ENCODE measurements around the gene SSU72. TPM values are rescaled to one million over a fixed set of nuclear protein-coding genes. Genes with fewer than 3 reads are reported as not detected.

SSU72 gene
- total RNA-seq = 100 to 1,000 TPM; 117 to 123 (median 120) TPM
- long read RNA-seq, donor 1, full-length matches to known transcripts = 156 of 172 reads
- long read RNA-seq, donor 1, partial matches to known transcripts = 13 of 172 reads
- long read RNA-seq, donor 1, other reads (novel, unspliced or antisense) = 3 of 172 reads
- long read RNA-seq, donor 2, full-length matches to known transcripts = 73 of 87 reads
- long read RNA-seq, donor 2, partial matches to known transcripts = 0 of 87 reads
- long read RNA-seq, donor 2, other reads (novel, unspliced or antisense) = 14 of 87 reads

DNA sequence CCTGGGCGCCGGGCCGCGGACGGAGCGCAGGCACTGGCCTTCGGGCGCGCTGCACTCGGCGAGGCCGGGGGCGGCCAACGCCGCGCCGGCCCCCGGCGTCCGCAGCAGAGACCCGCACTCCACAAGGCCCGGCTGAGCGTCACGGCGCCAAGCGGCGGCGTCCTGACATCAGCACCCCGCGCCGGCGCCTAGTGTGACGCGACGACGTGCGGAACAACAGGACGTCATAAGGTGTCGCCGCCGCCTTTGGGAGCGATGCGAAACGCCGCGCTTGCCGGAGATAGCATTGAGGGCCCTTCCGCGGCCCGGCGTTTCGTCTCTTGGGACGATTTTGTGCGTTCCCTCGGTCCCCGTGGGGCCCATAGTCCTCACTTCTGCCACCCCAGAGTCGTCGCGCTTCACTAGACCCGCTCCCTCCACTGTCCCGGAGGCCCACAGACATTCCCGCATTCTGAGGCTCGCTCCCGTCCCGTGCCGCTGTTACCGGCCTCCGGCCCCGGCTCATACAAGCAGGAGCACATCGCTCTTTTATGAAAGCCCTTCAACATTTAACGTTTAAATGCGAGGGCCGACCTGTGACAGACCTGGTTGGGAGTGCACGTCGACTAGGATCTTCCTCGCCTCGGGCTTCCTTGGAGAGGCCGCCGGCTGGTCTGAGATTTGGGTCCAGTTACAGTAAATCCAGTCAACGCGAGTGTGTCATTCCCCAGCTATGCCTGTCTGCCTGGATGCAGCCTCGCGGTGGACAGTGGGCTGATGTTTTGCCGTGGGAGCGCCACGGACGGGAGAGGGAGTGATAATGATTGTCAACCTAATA, at the start of gene SSU72:
SSU72 (minus strand) TSS at position 143 of the 817 bp plus-strand sequence. CDS start 306 bp downstream, outside the sequence.
- TF ChIP-seq, protein P1, sequence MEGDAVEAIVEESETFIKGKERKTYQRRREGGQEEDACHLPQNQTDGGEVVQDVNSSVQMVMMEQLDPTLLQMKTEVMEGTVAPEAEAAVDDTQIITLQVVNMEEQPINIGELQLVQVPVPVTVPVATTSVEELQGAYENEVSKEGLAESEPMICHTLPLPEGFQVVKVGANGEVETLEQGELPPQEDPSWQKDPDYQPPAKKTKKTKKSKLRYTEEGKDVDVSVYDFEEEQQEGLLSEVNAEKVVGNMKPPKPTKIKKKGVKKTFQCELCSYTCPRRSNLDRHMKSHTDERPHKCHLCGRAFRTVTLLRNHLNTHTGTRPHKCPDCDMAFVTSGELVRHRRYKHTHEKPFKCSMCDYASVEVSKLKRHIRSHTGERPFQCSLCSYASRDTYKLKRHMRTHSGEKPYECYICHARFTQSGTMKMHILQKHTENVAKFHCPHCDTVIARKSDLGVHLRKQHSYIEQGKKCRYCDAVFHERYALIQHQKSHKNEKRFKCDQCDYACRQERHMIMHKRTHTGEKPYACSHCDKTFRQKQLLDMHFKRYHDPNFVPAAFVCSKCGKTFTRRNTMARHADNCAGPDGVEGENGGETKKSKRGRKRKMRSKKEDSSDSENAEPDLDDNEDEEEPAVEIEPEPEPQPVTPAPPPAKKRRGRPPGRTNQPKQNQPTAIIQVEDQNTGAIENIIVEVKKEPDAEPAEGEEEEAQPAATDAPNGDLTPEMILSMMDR (IDR thresholded peaks at IDR 0.05) = no peak
- no peaks in the 10 kb centered on the region for H3K9me3 ChIP-seq
- peak within 1 kb of the TSS; percentile 95 for H3K4me3 ChIP-seq
- no peaks in the 10 kb centered on the region for H3K36me3 ChIP-seq (ENCODE audit: low read depth)
- peaks cover 18% of the 10 kb centered on the region for H3K4me1 ChIP-seq (ENCODE audit: low read depth)
- ATAC-seq = peak; percentile 93
- intact Hi-C loops (cut with DNase I, micrococcal nuclease) = no loop called here
- peak; percentile 94 to 97 (median 95) for DNase-seq

DNA sequence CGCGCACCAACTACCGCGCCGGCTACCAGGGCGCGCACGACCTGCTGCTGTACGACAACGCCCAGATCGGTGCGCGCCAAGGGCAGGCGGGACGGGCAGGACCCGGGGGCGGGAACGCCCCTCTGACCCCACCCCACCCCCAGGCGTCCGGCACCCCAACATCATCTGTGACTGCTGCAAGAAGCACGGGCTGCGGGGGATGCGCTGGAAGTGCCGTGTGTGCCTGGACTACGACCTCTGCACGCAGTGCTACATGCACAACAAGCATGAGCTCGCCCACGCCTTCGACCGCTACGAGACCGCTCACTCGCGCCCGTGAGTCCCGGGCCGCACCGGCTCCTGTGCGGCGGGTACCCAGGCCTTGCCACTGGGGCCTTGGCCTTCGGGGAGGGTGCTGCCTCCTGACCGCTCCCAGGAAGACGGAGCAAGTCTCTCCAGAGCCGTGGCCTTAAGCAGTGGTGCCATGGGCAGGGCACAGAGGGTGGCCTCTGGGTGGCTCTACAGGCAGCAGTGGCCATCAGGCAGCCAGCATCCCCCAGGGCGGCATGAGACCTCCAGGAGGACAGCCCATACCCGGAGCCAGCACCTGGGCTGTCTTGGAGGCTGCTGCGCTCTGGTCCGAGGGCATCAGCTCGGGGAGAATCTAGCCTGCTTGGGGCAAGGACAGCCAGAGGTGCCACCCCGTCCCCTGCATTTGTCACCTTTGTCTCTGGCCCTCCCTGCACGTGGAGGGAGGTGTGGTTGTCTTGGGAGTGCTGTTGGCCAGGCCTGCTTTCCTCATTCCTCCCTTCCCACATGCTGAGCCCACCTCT, 49.2 kb upstream of the SSU72 start:
- DNase-seq = peak in 1 of 3 donors; percentile 62
- ATAC-seq = no peak
- intact Hi-C loops (cut with DNase I, micrococcal nuclease) = no loop called here
- Histone ChIP-seq H3K4me3 (no peak overlapping the region), H3K36me3 (ENCODE audit: low read depth) (no peaks in the 10 kb centered on the region), H3K4me1 (ENCODE audit: low read depth) (peaks cover 10% of the 10 kb centered on the region), H3K9me3 (no peaks in the 10 kb centered on the region)
- TF ChIP-seq, protein P1 (IDR thresholded peaks at IDR 0.05) = no peak

DNA sequence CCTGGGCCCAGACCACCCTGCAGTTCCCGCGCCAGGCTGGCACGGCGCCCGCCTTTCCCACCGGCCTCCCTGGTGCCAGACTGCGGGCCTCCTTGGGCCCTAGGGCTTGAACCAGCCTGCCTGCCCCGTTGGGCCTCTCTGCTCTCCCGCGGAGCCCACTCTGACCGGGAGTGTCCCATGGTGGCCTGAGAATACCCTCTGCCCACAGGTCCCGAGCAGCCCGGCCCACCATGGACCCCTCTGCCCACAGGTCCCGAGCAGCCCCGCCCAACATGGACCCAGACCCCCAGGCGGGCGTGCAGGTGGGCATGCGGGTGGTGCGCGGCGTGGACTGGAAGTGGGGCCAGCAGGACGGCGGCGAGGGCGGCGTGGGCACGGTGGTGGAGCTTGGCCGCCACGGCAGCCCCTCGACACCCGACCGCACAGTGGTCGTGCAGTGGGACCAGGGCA, 48.5 kb upstream of the SSU72 start:
- H3K36me3 ChIP-seq (ENCODE audit: low read depth) = no peaks in the 10 kb centered on the region
- TF ChIP-seq, protein P1 (IDR thresholded peaks at IDR 0.05) = no peak
- DNase-seq (peak in 1 of 3 donors; percentile 47), ATAC-seq (no peak)
- H3K4me3 ChIP-seq = no peak overlapping the region
- peaks cover 10% of the 10 kb centered on the region for H3K4me1 ChIP-seq (ENCODE audit: low read depth)
- intact Hi-C loops (cut with DNase I, micrococcal nuclease) = no loop called here
- no peaks in the 10 kb centered on the region for H3K9me3 ChIP-seq

DNA sequence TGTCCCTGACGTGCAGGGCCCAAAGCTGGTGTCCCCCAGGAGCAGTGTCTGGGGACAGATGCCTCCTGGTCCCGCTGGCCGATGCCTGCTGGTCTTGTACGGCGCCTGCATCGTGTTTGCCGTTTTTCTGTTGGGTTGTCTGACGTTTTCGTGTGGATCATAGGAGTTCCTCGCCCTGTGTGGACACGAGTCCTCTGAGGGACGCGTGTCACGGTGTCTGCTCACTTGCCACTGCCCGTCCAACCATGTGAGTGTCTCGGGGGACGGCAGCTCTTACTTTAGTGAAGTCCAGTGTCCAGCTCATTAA, 48.1 kb upstream of the SSU72 start:
- ATAC-seq = no peak
- no peaks in the 10 kb centered on the region for H3K9me3 ChIP-seq
- TF ChIP-seq, protein P1 (IDR thresholded peaks at IDR 0.05) = no peak
- intact Hi-C loops (cut with DNase I, micrococcal nuclease) = no loop called here
- peak in 1 of 3 donors; percentile 43 for DNase-seq
- H3K36me3 ChIP-seq (ENCODE audit: low read depth) = no peaks in the 10 kb centered on the region
- H3K4me1 ChIP-seq (ENCODE audit: low read depth) = peaks cover 10% of the 10 kb centered on the region
- no peak overlapping the region for H3K4me3 ChIP-seq

DNA sequence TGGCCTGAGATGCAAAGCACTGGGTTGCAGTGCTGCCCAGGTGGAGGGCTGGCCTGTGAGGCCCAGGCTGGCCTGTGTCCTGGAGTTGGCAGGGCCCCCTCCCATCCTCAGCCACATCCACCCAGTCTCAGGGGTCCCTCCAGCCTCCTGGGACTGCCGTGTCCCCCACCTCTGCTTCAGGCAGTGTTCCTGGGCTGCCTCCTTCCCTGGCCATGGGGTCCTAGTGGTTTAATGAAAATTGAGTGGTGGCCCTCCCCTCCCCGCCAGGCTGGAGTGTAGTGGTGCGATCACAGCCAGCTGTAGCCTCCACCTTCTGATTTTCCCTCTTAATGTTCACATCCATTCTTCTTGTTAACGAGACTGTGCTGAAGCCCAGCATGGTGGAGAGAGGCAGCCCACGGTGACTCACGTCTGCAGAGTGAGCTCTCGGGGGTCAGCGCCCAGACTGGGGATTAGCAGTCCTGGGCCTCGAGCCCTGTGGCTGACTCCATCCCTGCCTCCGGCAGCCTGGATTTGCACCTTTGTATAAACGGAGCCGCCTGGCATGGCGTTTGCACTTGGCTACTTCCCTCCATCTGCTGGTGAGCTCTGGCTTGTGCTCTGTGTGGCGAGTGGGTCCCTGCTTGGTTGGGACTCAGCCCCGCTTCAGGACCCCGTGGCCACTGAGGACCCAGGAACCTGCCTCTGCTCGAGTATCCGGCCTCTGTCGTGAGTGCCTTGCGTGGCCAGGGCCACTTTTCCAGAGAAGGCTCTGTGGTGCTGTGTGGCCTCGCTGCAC, 47.5 kb upstream of the SSU72 start:
- DNase-seq = peak in 1 of 3 donors; percentile 55
- peaks cover 11% of the 10 kb centered on the region for H3K4me1 ChIP-seq (ENCODE audit: low read depth)

More for the DNA sequence above, 47.5 kb upstream of the SSU72 start:
- Histone ChIP-seq H3K4me3 (no peak overlapping the region), H3K36me3 (ENCODE audit: low read depth) (no peaks in the 10 kb centered on the region), H3K9me3 (no peaks in the 10 kb centered on the region)
- peak; percentile 8 for ATAC-seq
- TF ChIP-seq, protein P1 (IDR thresholded peaks at IDR 0.05) = no peak
- intact Hi-C loops (cut with DNase I, micrococcal nuclease) = no loop called here
